HG02840 (cell line): ENCODE results near the gene DPCD.
A peak's percentile ranks its signal among the peaks of the same experiment; 100 is the strongest.

Experiments
- ATAC-seq: cut with Tn5 transposase; IDR thresholded peaks from one replicate; pipeline ENCODE4 v1.9.1; 2021; ENCODE audit warnings: mild to moderate bottlenecking, moderate library complexity, moderate number of reproducible peaks; ENCODE audit not compliant: unreplicated experiment, low FRiP score

The DPCD gene

DNA sequence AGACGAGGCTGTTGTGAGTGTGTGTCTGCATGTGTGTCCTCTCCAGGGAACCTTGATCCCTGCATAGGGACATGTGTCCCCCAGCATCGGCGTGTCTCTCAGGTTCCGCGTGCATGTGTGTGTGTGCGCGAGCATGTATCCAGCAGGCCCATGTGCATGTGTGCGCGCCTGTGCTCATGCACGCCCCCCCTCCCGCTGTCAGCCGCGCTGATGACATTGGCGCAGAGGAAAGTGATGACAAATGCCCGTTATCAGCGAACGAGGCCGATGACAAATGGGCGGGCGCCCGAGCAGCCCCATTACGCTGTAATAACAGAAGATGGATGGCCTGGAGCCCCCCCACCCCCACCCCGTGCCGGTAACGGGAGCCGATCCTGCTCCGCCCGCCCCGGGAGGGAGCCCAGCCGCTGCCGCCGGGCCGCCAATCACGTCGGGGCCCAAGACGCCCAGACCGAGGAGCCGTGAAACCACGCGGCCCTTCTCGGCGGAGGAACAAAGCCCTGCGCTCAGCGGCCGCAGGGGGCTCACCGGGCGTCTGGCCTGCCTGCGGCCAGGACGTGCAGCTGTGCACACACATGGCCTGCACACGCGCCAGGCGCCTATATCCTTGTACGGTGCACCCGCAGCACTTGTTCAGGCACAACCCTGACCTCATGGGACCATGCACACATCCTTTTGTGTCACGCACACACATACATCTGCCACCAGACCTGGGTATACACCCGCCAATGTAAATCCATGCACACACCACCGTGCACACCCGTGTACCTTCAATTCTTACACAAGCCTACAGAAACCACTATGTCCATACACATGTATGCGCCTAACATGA is 21.6 kb upstream of the DPCD start:
- no peak for ATAC-seq

DNA sequence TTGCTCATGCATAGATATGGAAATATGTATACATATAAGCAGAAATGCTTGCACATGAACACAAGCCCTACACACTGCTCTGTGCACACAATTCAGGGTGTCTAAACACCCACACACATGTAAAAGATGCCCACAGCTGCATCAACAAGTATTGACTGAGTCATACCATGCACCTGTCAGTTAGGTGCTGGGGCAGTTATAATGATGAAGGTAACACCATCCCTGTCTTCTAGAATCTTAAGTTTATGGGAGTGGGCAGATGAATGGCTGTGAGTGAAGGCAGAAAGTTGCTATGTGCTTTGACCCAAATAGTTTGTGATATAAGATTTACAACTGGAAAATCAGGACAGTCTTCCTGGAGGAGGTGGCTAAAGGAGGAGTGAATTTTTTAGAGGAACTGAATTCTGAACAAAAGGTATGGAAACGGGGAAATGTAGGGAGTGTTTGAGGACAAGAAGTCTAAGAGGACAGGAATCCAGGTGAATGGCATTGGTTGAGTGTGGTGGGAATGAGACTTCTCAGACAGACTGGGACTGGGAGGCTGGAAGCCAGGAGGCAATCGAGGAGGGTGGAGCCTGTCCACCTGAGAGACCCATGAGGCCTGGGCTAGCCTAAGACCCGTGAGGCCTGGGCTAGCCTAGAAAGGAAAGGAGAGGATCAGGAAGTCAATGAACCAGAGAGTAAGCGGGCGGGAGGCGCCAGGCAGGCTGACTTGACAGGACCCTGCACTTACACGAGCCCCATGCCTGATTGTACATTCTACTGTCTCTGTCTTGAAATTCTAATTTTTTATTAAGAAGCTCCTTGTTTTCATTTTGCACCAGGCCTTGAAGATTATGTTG is 20.7 kb upstream of the DPCD start:
- ATAC-seq, result no peak

GRCh38 chr10:101568054-101568745 is 19.9 kb upstream of the DPCD start:
- no peak for ATAC-seq

DNA sequence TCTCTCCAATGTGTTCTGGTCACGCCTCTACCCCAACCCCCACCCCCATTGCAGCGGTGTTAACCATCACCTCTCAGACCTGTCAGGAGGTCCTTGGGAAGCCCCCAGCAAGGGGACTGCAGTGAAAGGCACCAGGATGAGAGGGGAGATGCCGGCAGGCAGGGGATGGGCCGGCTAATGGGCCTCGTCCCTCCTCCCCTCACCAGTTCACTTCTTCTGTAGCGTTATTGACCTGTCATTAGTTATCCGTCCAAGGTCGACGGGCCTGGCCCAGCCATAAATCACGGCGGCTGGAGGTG is 18.8 kb upstream of the DPCD start:
- no peak for ATAC-seq

DNA sequence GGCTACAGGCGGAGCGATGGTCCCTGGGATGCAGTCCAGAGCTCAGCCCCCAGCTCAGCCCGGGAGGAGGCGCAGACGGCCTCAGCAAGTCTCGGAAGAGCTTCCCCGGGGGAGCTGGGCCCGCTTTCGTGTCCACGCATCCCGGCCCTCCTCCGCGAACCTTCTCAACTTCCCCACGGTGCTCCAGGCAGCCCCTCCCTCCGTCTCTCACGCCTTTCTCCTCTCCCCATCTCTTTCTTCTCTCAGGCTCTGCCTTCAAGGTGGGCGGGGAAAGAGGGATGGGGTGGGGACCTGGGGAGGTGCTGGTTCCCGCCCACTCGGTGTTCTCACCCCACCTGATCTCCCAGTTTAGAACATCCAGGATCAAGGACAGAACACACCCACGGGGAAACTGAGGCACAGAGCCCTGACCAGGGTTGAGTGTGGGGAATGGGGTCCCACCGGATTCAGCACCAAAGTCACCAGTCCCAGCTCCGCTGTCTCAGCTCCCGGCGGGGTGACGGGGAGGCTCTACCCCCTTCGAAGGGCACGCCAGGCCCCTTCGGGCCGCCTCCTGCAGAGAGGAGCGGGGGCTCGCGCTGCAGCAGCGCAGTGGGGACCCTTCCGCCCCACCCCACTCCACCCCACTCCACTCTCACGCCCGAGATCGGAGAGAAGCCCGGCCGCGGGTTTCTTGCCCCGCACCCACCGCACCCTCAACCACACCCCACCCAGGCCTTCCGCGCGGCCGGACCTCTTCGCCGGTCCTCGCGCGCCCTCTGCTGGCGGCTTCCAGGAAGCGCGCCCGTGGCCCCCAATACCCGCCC is 18.3 kb upstream of the DPCD start:
- peak; percentile 48 for ATAC-seq

GRCh38 chr10:101570428-101571270 is 17.5 kb upstream of the DPCD start:
- peak; percentile 20 for ATAC-seq

- ATAC-seq, result no peak
Measured at GRCh38 chr10:101571271-101571925, 16.7 kb upstream of the DPCD start.

GRCh38 chr10:101572126-101572525 is 16.0 kb upstream of the DPCD start:
- ATAC-seq, result no peak

DNA sequence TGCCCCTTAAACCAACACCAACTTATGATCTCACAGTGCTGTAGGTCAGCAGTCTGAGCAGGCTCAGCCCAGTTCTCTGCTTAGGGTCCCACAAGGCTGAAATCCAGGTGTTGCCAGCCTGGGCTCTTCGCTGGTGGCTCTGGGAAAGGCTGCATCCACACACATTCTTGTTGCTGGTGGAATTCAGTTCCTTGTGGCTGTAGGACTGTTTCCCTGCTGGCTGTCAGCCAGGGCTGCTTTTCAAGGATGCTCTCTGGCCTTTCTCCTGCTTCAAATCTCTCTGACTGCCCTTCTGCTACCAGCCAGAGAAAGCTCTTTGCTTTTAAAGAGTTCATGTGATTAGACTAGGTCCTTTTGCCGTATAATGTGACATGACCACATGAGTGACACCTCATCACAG is 15.3 kb upstream of the DPCD start:
- ATAC-seq, result no peak

DNA sequence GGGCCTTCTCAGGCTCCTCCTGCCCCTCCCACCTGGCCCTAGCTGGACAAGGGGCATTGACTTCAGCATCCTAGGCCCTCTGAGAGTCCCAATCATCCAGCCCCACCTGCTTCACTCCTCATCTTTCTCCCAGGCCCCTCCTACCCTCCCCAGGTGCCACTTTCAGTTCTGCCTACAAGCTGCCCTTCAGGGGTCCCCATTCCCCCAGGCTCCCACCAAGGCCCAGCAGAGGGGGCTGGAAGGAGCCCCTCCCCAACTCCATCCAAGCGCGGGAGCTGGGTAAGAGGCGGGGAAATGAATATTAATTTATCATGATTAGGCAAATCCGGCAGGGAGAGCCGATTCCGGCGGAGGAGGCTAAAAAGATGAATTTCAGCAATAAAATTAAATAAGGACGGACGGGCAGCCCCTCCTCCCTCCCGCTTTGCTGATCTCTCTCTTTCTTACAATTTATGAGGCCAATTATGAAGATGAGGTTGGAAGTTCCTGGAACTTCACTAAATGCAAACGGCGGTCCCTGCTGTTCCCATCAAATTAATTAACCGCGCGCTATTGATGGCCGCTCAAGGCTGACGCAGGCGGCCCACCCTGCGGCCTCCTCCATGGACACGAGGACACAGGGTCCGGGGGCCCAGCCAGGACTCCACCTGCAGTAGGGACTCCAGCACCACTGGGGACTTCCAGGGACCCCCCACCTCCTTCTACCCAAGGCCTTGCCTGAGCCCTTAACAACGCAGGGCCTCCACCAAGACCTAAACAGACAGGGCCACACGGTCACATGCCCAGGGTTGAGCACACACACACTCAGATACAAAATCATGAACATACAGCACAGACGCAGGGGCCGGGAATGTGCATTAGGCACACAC is 14.0 kb upstream of the DPCD start:
- ATAC-seq, result no peak

- no peak for ATAC-seq
Measured at GRCh38 chr10:101575091-101575490, 13.0 kb upstream of the DPCD start.

DNA sequence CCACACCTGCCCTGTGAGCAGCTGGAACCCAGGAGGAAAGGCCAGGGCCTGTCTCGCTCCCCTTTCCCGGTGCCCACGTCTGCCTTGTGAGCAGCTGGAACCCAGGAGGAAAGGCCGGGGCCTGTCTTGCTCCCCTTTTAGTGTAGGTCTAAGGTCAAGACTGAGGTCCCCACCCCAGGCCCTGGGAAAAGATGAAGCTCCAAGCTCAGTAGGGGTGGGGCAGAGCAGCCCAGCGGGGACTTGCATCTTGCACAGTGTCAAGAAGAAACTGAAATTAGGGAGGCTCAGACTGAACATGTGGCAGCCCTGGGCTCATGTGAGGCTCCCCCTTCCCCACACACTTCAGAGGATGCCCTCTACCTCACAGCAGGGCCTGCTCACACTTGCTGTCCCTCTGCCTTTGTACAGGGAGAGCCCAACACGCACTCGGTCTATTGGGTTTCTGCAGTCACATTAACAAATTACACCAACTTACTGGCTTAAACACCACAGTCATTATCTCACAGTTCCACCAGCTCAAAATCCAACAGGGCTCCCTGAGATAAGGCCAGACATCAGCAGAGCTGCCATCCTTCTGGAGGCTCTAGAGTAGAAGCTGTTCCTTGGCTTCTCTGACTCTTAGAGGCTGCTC is 12.4 kb upstream of the DPCD start:
- ATAC-seq, result no peak

- no peak for ATAC-seq
Measured at GRCh38 chr10:101576211-101576863, 11.8 kb upstream of the DPCD start.

- ATAC-seq, result no peak
Measured at GRCh38 chr10:101577121-101577871, 10.8 kb upstream of the DPCD start.

DNA sequence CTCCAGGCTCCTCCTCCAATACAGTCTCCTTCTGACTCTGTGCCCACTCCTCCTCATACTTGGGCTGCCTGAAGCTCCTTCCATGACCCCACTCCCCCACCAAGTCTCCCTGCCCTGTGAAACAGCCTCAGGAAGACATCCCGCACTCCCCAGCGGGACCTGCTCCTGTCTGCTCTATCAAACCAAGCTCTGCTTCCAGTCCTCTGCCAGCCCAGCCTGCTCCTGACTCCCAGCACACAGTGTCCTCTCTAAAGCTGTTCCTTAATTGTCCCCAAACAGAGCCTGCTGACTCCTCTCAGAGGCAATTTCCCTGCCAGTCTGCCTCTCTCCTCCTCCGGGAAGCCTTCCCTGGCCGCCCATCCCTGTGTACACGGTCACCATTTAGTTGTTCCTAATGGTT is 9.9 kb upstream of the DPCD start:
- ATAC-seq, result no peak

DNA sequence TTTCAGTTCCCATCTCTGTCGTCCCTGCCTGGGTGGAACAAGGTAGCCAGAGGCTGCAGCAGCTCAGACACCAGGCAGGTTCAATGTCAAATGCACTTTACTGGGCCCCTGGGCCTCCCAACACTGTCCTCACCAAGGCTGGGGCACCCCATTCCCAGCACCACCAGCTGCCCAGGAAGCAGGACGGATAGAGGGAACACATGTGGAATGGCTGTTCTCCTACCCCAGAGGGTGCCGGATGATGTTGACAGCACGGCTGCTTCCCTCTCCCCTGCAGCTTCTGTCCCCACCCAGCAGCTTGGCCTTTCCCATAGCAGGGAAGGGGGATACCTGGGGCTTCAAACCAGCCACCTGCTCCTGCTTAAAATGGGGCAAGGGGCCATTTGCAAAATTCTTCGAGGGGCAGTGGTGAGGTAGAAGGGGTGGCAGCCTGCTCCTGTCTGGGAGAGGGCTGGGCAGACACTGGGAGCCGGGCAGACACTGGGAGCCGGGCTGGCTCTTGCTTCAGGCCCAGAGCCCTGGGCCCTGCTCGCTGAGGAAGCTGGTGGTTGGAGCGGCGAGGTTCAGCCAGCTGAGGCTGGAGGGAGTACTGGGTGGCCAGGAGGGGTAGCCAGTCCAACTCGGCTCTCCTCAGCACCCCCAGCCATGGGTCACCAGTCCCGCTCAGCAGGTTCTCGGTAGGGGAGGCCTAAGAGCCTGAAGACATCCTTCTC is 9.2 kb upstream of the DPCD start:
- no peak for ATAC-seq
